Hepatic stellate cell (primary cell): Measurements from ENCODE around the gene NSL1.

Source experiments
- DNase-seq: peaks from one replicate; pipeline ENCODE4 v3.0.0; 2011; ENCODE audit warnings: low spot score

NSL1 gene

GRCh38 chr1:212685429-212685828, 106.1 kb downstream of the NSL1 start:
- no peak for DNase-seq

GRCh38 chr1:212684521-212685090, 107.0 kb downstream of the NSL1 start:
- DNase-seq: no peak

- no peak for DNase-seq
These were observed 107.5 kb downstream of the NSL1 start for GRCh38 chr1:212684076-212684475.

GRCh38 chr1:212683357-212683722, 108.2 kb downstream of the NSL1 start:
- no peak for DNase-seq

- no peak for DNase-seq
These were observed 110.7 kb downstream of the NSL1 start for GRCh38 chr1:212680680-212681389.

- no peak for DNase-seq
These were observed 112.8 kb downstream of the NSL1 start for GRCh38 chr1:212678456-212679410.

- DNase-seq: no peak
These were observed 114.0 kb downstream of the NSL1 start for GRCh38 chr1:212677573-212677972.

- DNase-seq: no peak
These were observed 114.4 kb downstream of the NSL1 start for GRCh38 chr1:212677136-212677535.
